GM12873 (cell line): ENCODE data around the gene PRELP.

Experiments
- TF ChIP-seq, protein P1 (sequence below): IDR thresholded peaks from 2 replicates; pipeline ENCODE4 v1.5.1; 2012; ENCODE audit warnings: low read depth, mild to moderate bottlenecking, moderate library complexity, low read length, control low read depth; ENCODE audit not compliant: insufficient read depth; ENCODE audit errors: missing control alignments

PRELP gene

GRCh38 chr1:203500279-203500678 lies 24.7 kb downstream of the PRELP start:
- TF ChIP-seq, protein P1, sequence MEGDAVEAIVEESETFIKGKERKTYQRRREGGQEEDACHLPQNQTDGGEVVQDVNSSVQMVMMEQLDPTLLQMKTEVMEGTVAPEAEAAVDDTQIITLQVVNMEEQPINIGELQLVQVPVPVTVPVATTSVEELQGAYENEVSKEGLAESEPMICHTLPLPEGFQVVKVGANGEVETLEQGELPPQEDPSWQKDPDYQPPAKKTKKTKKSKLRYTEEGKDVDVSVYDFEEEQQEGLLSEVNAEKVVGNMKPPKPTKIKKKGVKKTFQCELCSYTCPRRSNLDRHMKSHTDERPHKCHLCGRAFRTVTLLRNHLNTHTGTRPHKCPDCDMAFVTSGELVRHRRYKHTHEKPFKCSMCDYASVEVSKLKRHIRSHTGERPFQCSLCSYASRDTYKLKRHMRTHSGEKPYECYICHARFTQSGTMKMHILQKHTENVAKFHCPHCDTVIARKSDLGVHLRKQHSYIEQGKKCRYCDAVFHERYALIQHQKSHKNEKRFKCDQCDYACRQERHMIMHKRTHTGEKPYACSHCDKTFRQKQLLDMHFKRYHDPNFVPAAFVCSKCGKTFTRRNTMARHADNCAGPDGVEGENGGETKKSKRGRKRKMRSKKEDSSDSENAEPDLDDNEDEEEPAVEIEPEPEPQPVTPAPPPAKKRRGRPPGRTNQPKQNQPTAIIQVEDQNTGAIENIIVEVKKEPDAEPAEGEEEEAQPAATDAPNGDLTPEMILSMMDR = no peak

- TF ChIP-seq, protein P1 = no peak
These were observed 28.2 kb downstream of the PRELP start for GRCh38 chr1:203503836-203504235.

DNA sequence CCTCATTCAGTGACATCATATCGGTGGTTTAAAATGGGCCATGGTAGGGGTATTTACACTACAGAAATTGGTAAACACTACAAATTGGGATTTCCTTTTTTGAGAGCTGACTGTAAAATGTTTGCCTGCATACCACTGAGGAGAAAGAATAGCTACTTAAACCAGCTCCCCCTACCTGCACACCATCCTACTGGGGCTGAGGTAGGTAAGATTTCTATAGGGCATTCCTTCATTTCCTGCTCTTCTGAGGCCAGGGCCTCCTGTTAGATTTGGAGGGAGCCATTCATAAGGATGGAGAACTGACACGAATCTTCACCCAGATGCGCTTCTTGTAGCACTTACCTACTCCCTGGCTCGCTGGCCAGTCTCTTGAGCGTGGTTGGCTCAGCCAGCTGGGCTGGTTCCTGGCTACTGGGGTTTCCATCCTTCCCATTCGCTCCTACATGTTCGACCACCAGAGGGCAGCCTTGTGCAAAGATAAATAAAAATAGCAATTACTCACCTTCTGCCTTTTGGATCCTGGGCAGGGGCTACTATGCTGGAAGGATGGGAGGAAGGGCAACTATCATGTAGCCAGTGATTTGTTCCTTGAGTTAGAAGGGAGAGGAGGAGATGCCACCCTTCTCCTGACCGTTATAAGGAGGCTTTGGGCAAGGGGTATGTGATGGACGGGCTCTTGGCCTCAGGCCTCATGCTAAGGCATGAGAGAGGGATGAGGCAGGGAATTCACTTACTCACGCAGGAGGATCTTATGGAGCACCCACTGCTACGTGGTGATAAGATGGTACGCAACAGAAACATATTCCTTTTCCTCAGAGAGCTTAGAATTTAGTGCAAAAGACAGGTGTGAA lies 29.0 kb downstream of the PRELP start:
- TF ChIP-seq, protein P1 = peak; percentile 72

DNA sequence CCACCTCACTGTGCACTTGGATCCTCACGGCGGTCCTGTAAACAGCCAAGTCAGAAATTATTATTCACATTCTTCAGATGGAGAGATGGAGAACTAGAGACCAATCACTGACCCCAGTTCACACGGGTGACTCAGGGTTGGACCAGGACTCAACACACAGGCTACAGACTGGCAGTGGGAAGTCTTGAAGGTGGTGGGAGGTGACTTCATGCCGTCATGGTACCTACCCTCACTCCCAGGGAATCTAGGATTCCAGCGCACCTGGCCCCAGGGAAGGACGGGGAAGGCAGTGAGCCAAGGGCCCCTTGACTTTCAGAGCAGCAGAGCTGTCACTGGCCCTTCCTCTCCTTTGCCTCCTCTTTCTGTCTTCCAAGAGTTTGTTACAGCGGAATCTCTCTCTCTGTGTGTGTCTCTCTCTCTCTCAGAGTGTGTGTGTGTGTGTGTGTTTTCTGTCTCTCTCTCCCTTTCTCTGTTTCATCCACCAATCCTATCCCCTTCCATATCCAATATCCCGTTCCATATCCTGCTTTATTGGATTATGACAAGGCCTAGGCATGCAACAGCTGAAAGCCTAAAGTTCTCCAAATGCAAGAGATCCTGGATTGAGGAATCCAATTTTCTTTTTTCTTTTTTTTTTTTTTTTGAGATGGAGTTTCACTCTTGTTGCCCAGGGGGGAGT lies 30.1 kb downstream of the PRELP start:
- TF ChIP-seq, protein P1 = no peak

DNA sequence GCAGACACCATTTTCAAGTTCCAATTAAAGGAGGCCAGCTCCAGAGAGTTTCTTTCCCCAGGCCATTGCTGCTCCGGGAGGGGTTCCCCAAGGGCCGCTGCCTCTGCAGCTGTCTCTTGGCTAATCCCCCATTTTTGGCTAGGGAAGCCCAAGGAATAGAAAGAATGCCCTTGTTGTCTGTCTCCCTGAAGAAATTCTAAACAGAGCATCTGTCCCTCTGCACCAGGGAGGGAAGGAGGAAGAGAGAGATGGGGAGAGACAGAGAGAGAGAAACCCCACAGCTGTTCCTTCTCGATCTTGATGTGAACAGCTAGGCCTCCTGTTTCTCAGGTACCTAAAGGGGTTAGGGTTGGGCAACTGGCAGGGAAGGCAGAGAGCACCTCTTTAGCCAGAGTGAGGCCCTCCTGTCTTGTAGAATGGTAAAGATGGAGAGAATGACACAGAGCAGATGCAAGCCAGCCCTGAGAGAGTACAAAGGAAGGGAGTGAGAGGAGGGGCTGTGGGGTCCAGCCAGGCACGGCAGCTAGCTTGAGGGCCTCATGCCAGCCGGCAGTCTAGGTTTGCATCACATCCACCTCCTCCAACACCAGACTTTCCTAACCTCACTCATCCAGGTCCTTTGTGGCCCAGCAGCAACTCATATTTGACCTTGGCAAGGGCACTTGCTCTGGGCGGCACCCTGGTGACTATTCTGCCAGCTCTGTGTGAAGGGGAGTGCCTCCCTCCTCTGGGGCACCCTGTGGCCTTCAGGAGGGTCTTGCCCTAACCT lies 31.4 kb downstream of the PRELP start:
- TF ChIP-seq, protein P1 = no peak

GRCh38 chr1:203507759-203508158 lies 32.2 kb downstream of the PRELP start:
- TF ChIP-seq, protein P1 = no peak
